Measurements from ENCODE around the gene STXBP6.

- TF ChIP-seq CTCF (IDR thresholded peaks at IDR 0.05) (no peak), POLR2A (IDR thresholded peaks at IDR 0.05) (no peak), EP300 (IDR thresholded peaks at IDR 0.05) (no peak)
Measured at GRCh38 chr14:24895622-24896021, 154.3 kb downstream of the STXBP6 start.
